Type B pancreatic cell (in vitro differentiated cells): ENCODE measurements around the gene ANKRD6. TPM values are rescaled to one million over a fixed set of nuclear protein-coding genes. Genes with fewer than 3 reads are reported as not detected.

Source experiments
- DNase-seq: peaks from one replicate; pipeline ENCODE4 v3.0.0; 2021; ENCODE audit warnings: mixed read lengths; ENCODE audit not compliant: unreplicated experiment; ENCODE audit errors: extremely low spot score
- H3K27ac Mint-ChIP-seq: 2 replicates; pipeline ENCODE4 v1.8.0; 2021; ENCODE audit warnings: mild to moderate bottlenecking, mixed read lengths
- H3K27me3 Mint-ChIP-seq: 2 replicates; pipeline ENCODE4 v1.8.0; 2021; ENCODE audit warnings: mixed read lengths
- H3K36me3 Mint-ChIP-seq: 2 replicates; pipeline ENCODE4 v1.8.0; 2021; ENCODE audit warnings: mixed read lengths
- H3K4me1 Mint-ChIP-seq: one replicate; pipeline ENCODE4 v1.8.0; 2021; ENCODE audit warnings: mixed read lengths; ENCODE audit not compliant: unreplicated experiment
- H3K4me3 Mint-ChIP-seq: 2 replicates; pipeline ENCODE4 v1.8.0; 2021; ENCODE audit warnings: mild to moderate bottlenecking, mixed read lengths
- H3K9me3 Mint-ChIP-seq: 2 replicates; pipeline ENCODE4 v1.8.0; 2021; ENCODE audit warnings: mixed read lengths
- total RNA-seq: library from RNA; stranded (reverse); gene quantifications from 2 replicates; pipeline ENCODE4 v1.2.1, GENCODE V29; 2021; ENCODE audit warnings: low replicate concordance
- TF ChIP-seq, protein P1 (sequence below): fragments of 200-600 bp; sonication (generic); conservative IDR thresholded peaks from 2 replicates; pipeline ENCODE4 v1.5.0; 2021; ENCODE audit warnings: antibody characterized with exemption, mild to moderate bottlenecking

ANKRD6 gene
- total RNA-seq, 1 donor from 2014 or later, result 34.0 TPM

DNA sequence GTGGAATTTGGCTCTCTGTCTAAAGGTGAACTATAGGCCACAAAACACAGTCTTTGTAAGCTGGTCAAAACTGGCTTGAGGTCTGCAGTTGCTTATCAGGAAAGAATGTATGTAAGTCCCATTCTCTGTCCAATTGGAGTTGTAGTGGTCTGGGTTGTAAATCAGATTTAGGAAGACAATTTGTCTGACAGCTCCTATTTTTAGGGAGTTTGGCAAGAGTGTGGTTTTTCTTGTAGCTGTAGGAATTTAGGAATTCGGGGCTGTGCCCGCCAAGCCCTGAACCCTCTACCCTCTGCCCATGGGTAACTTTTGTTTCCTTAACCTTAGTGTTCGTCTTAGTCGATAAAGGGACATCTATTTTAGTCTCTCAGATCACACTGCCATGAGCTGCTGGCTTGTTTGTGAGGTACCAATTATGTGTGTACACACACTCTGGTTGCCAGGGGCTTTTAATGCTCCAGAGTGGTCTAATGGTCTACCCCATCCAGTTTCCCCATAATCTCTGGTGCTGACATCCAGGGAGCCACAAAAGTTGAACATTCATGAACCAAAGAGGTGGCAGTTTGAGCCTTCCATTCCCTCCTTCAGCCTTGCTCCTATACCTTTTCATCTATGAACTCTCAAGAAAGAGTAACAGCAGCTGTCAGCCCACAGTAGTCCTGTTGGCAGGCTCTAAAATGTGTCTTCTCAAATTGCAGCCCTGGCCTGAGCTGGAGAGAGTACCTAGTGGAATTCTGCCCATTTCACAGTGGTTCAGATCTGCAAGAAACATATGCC lies 93.0 kb downstream of the ANKRD6 start:
- Mint-ChIP-seq H3K4me1 (no peaks in the 10 kb centered on the region), H3K27me3 (no peaks in the 10 kb centered on the region), H3K9me3 (no peaks in the 10 kb centered on the region), H3K4me3 (no peak overlapping the region), H3K36me3 (peaks cover 11% of the 10 kb centered on the region), H3K27ac (no peak overlapping the region)
- TF ChIP-seq, protein P1, sequence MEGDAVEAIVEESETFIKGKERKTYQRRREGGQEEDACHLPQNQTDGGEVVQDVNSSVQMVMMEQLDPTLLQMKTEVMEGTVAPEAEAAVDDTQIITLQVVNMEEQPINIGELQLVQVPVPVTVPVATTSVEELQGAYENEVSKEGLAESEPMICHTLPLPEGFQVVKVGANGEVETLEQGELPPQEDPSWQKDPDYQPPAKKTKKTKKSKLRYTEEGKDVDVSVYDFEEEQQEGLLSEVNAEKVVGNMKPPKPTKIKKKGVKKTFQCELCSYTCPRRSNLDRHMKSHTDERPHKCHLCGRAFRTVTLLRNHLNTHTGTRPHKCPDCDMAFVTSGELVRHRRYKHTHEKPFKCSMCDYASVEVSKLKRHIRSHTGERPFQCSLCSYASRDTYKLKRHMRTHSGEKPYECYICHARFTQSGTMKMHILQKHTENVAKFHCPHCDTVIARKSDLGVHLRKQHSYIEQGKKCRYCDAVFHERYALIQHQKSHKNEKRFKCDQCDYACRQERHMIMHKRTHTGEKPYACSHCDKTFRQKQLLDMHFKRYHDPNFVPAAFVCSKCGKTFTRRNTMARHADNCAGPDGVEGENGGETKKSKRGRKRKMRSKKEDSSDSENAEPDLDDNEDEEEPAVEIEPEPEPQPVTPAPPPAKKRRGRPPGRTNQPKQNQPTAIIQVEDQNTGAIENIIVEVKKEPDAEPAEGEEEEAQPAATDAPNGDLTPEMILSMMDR, result no peak
- no peak for DNase-seq

DNA sequence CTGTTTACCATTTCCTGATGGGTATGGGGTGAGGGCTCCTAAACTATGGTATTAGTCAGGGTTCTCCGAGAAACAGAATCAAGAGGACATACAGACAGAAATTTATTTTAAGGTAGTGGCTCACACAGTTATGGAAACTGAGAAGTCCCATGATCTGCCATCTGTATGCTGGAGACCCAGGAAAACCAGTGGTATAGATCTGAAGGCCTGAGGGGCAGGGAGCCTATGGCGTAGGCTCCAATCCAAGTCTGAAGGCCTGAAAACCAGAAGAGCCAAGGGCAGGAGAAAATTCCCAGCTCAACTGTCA lies 93.6 kb downstream of the ANKRD6 start:
- H3K4me3 Mint-ChIP-seq, result no peak overlapping the region
- H3K9me3 Mint-ChIP-seq, result no peaks in the 10 kb centered on the region
- no peaks in the 10 kb centered on the region for H3K4me1 Mint-ChIP-seq
- DNase-seq, result no peak
- no peak overlapping the region for H3K27ac Mint-ChIP-seq
- TF ChIP-seq, protein P1, result no peak
- H3K27me3 Mint-ChIP-seq, result no peaks in the 10 kb centered on the region
- H3K36me3 Mint-ChIP-seq, result peaks cover 12% of the 10 kb centered on the region

DNA sequence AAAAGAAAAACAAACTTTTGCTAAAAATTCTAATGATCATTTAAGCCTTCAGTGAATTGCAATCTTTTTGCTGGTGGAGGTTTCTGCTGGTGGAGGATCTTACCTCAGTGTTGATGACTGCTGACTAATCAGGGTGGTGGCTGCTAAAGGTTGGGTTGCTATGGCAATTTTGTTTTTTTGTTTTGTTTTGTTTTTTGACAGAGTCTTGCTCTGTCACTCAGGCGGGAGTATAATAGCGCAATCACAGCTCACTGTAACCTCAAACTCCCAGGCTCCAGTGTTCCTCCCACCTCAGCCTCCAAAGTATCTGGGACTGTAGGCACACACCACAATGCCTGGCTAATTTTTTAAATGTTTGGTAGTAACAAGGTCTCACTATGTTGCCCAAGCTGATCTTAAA lies 94.7 kb downstream of the ANKRD6 start:
- TF ChIP-seq, protein P1, result no peak
- no peaks in the 10 kb centered on the region for H3K27me3 Mint-ChIP-seq
- H3K27ac Mint-ChIP-seq, result peak overlapping the region; percentile 61
- H3K4me3 Mint-ChIP-seq, result no peak overlapping the region
- H3K36me3 Mint-ChIP-seq, result peaks cover 16% of the 10 kb centered on the region
- H3K4me1 Mint-ChIP-seq, result peaks cover 4% of the 10 kb centered on the region
- DNase-seq, result no peak
- peaks cover 4% of the 10 kb centered on the region for H3K9me3 Mint-ChIP-seq

DNA sequence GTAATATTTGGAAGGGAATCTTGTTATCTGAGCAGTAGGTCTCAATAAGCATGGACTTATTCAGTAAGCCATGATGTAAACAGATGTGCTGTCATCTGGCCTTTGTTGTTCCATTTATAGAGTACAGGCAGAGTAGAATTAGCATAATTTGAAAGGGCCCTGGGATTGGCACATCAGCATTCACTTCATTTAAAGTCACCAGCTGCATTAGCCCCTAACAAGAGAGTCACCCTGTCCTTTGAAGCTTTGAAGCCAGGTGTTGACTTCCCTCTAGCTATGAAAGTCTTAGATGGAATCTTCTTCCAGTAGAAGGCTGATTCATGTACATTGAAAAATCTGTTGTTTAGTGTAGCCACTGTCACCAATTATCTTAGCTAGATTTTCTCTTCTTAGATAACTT lies 95.9 kb downstream of the ANKRD6 start:
- TF ChIP-seq, protein P1, result no peak
- Mint-ChIP-seq H3K4me3 (no peak overlapping the region), H3K27ac (no peak overlapping the region), H3K4me1 (peaks cover 4% of the 10 kb centered on the region), H3K27me3 (no peaks in the 10 kb centered on the region), H3K9me3 (peaks cover 4% of the 10 kb centered on the region), H3K36me3 (peaks cover 16% of the 10 kb centered on the region)
- no peak for DNase-seq

DNA sequence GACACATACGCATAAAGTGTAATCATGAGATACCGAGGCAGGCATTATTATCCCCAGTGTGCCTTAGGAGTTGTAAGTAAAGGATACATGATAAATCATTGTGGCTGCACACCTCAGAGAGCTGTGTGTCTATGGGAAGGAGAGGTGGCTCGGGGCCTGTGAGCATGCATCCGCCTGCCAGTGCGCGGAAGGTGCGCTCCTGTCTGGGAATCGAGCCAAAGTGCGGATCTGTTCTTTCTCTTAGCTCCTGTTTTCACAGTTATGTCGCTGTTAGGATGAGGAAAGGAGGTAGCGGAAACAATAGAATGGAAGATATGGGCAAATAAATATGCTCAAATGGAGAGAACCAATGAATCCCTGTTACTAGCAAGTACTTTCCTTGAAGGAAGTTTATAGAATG lies 98.0 kb downstream of the ANKRD6 start:
- H3K36me3 Mint-ChIP-seq, result peaks cover 16% of the 10 kb centered on the region
- no peaks in the 10 kb centered on the region for H3K27me3 Mint-ChIP-seq

More for the DNA sequence above, 98.0 kb downstream of the ANKRD6 start:
- DNase-seq, result no peak
- TF ChIP-seq, protein P1, result no peak
- Mint-ChIP-seq H3K27ac (no peak overlapping the region), H3K4me3 (no peak overlapping the region), H3K9me3 (peaks cover 4% of the 10 kb centered on the region), H3K4me1 (peaks cover 4% of the 10 kb centered on the region)
